Activated CD4-positive, alpha-beta T cell treated with anti-CD3 and anti-CD28 coated beads, Interleukin-2, amount 50 U/mL, for 48 hours (primary cell): Measurements from ENCODE around the gene C1orf210.
A peak's percentile ranks its signal among the peaks of the same experiment; 100 is the strongest.

Source experiments
- DNase-seq, 2 experiments: peaks; one replicate each; pipeline ENCODE4 v3.0.0-alpha.2; 2020

The C1orf210 gene

DNA sequence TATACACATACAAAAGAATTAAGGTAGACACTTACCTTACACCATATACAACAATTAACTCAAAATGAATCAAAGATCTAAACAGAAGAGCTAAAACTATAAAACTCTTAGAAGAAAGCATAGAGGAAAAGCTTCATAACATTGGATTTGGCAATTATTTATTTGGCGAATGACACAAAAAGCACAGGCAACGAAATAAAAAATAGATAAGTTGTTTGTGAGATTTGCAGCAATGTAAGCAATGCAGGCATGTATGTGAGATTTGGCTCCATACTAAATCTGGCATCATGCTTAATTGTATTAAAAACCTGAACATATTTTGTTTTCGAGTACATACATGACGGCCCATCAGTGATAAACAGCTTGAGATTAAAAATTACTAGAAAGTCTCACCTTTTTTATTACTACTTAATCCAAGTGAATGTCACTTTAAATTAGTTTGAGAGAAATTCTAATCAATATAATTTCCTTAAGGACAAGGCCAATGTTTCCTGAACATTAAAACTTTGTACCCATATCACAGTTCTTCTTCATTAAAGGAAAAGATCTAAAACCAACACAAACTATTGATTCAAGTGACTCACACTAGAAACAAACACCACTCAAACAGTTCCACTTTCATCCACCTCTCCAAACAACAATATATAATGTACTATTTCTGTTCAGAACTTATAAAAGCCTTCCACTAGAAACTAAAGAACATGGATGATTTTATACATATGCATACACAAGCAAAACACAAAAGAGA, 38.7 kb downstream of the C1orf210 start:
- no peak for DNase-seq

DNA sequence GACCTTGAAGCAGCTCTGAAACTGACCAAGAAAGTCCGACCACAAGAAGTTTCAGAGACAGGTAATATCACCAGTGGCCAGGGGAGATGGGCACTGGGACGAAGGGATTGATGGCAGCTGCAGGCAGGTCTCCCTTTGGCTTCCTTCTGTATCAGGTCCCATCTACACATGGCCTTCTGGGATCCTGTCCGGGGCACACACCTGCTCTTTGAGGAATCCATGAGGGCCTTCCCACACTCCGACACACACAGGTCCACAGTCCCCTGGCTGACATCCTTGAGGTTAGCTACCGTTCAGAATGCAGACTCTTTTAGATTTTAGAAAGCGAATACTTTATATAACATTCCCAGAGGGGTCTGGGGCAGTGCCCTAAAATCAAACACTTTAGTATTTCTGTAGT, 42.1 kb downstream of the C1orf210 start:
- no peak for DNase-seq

DNA sequence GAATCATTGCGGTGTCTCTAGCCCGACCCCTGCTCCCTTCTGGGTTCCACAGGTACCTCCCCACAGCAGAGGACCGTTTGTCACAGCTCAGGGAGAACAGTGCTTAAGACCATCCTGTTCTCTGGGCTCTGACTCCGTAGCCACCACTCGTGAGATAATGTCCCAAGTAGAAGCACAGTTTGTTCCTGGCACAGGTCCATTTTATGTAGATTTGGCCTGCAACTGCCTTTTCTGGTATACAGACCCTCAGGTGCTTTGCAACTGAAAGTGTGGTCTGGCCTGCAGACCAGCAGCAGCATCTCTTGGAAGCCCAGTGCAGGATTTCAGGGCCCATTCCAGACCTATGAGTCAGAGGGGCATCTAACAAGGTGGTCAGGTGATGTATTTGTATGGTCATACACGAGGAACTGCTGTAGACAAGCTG, 44.0 kb downstream of the C1orf210 start:
- no peak for DNase-seq

DNA sequence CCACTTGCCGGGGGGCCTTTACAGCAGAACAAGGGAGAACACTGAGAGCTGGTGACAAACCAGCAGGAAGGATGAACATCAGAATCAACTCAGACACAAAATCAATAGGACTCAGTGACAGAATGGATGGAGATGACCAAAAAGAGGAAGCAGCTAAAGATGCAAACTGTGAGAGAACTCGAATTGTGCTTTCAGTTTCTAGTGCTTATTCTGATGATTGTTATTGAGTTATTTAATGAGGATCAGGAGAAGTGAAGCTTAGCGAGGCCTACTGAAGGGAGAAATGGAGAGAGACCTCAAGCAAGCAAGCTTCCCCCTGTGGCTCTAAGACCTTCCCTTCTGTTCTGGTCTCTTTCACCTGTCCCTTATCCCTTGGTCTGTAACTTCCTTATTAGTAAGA, 45.9 kb downstream of the C1orf210 start:
- DNase-seq: no peak

DNA sequence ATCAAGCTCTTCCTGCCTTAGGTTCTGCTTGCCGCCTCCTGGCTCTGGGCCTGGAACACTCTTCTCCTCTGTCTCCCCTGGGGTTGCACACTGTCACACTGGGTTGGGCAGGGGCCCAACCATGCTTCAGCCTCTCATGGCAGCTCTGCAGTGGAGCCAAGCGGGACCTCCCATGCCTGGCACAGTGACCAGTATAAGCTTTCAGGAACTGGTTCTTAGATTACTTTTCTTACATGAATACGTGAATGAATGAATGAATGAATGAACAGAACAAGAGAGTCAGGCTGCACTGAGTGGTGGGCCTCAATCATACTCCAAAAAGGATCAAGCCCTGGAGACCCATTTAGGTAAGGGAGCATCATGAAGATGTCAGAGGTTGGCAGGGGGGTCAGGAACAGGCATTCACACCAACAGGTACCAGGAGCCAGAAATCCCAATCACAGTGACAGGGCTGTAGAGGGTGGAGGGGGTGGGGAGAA, 46.4 kb downstream of the C1orf210 start:
- DNase-seq: no peak

DNA sequence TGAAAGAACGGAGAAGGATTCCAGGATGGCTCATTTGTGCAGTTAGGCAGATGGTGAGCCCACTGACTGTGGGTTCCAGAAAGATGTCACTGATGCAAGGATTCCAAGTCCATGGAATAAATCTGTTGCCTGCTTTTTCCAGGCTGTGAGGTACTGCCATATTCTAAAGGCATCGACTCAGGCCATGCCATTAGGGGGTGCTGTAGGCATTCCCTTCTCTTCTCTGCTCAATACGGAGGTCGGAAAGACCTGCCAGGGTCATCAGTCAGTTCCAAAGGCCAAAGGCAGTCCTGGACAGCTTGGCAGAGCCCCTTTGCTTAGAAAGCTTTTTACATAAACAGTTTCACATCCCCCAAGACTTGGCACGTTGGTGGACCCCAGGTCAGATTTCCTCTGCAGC, 47.3 kb downstream of the C1orf210 start:
- DNase-seq: peak; percentile 36 to 53

DNA sequence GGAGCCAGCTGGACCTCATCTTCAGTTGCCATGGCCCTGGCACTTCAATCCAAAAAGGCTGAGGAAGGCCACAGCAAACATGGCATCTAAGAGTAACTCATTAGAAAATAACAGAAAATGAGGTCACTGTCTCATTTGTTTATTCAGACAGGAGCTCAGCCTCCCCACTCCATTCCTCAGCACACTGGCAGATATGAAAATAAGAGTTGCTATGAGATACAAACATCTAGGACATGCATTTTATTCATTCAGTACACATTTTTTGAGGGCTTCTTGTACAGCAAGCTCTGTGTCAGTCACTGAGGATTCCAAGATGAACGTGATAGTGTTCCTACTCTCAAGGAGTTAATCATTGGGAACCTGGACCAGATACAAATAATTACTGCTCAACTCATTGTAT, 48.3 kb downstream of the C1orf210 start:
- no peak for DNase-seq

DNA sequence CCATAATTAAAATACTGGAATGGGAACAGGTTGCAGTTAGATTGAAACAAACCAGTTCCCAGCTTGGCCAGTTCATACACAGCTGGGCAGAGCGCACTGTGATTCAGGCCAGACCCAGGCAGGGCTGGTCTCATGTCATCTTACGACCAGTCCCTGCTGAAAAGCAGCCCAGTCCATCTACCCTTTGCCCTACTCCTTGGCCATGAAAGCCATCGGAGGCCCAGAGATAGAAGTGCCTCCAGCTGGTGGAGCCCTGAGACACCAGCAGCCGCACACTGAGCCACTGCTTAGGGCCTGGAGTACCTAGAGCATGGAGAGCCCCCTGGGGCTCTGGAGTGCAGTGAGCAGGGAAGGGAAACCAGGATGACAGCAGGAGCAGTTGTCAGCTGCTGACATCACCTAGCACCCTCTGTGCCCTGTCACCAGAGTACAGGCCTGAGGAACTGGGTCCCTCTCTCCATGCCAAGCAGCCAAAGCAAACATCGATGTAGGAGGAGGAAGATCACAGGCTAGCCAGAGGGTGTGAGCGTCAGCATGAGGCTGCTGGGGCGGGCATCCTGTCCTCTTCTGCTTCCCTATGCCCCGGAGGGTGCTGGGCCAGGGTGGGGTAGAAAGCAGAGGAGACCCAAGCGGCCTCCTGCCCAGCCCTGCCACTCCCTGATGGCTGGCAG, 49.8 kb downstream of the C1orf210 start:
- no peak for DNase-seq

DNA sequence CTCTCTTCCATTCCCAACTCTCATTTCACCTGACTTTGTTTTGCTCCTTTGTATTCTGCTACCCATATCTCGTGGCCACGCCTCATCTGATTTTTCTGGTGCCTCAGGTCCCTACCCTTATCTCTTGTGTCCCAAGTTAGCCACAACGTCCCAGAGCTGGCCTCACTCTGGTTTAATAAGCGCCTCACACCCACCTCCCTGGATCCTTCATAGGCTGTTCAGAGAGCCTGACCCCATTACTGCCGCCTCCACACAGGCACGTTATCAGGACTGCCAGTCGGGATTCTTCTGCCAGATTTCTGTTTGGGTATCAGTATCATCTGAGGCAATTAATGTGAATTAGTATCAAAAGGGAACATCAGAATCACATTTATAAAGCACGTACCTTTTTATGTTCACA, 50.3 kb downstream of the C1orf210 start:
- no peak for DNase-seq

DNA sequence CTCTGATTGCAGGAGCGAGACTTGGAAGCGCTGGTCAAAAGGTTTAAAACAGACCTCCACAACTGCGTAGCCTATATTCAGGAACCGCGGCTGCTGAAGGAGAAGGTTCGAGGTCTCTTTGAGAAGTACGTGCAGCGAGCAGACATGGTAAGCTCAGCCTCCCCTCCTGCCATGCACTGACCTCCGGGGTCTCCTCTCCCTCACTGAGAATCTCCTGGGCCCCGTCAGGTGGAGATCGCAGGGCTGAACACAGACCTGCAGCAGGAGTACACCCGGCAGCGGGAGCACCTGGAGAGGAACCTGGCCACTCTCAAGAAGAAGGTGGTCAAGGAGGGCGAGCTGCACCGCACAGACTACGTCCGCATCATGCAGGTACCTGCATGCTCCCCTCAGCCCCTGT, 51.1 kb downstream of the C1orf210 start:
- no peak for DNase-seq

DNA sequence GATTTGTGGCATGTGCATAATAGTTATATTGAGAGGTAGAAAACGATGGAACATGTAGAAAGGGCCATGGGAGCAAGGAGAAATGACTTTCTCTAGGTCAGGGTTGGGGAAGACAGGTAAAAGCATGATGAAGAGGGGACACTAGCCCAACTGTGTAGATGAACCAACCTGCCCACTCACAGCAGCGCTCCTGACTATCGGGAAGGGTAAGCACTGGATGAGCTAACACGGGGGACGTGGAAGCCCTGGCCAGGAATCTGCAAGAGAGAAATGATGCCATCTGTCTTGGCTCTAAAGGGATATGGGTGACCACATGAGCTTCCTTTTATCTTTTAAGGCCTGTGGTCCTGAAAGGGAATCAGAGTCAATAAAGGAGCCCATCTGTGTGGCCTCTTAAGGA, 51.8 kb downstream of the C1orf210 start:
- no peak for DNase-seq

DNA sequence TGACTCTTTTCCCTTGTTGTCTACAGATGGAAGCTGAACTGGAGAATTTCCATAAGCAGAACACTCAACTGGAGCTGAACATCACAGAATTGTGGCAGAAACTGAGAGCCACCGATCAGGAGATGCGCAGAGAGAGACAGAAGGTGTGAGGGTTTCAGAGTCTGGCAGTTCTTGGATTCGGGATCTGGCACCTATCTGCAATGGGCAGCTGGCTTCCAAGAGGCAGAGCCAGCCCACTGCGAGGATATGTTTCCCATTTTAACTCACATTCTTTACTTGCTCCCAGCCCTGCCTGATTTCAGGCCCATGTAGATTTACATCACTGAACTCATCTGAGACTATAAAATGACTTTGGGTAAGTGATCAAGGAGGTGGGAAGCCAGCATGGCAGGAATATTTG, 52.9 kb downstream of the C1orf210 start:
- no peak for DNase-seq

DNA sequence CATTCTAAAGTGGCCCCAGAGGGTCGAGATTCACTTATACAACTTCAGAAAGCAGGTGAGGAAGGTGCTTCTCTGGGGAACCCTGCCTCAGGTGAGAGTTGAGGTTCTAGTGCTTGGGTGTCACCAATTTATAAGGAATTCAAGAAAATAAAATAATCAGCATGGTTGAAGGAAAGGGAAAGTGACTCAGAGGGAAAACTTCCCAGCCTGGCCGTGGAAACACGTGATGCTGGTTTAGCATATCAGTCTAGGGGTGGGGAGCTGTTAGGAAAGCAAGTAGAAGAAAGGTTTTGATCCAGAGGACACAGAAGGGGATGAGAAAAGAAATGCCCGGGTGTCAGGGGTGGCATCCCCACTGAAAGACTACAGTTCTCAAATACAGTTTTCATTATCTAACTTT, 53.3 kb downstream of the C1orf210 start:
- DNase-seq: no peak
